ENCODE results near the gene PYGM. TPM values are rescaled to one million over a fixed set of nuclear protein-coding genes. Genes with fewer than 3 reads are reported as not detected.

PYGM gene
- total and polyA plus RNA-seq, 2 donors (not counting 1 experiment from before 2014, with no cell fraction given) = 0.50 to 1.9 TPM

DNA sequence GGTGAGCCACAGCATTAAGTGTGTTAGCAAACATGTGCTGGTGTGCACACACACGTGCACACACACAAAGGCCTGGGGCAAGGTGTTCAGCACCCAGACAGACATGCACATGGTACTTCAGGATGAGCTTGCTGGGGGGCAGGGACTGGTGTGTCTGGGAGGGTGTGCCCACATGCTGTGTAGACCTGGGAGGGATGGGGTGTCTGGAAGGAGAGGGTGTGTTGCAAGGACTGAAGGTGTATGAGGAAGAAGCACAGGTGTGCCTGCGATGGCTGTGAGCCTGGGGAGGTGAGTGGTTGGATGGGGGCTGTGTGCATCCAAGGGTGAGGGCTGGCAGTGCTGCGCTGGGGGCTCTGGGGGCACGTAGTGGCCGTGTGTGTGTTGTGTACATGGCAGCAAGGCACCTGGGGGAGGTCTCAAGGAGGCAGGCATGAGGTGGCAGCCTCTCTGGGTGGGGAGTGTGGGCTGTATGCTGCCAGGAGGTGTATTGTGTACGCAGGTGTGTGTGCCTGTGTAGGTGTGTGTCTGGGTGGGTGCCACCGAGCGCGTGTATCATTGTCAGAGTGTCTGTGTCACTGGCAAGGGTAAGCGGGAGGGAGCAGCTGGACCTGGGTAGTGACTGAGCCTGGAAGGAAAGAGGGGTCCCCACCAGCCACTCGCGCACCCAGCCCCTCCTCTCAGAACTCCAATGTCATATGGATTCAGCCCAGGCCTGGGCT, 39.0 kb downstream of the PYGM start:
- Histone ChIP-seq H3K27me3 (ENCODE audit: control insufficient read depth, insufficient read depth, low read length) (peaks cover 13% of the 10 kb centered on the region), H3K79me2 (ENCODE audit: control insufficient read depth, insufficient read depth, low read length) (no peaks in the 10 kb centered on the region), H3K27ac (ENCODE audit: insufficient read depth, low read length) (no peak overlapping the region), H3K9me3 (ENCODE audit: control insufficient read depth, insufficient read depth, low read depth, low read length) (no peaks in the 10 kb centered on the region), H4K20me1 (ENCODE audit: control insufficient read depth, extremely low read depth, insufficient read depth, low read length) (no peaks in the 10 kb centered on the region), H2AFZ (ENCODE audit: low read length) (no peak overlapping the region), H3K9ac (ENCODE audit: insufficient read depth, low read length) (no peak overlapping the region), H3K4me3 (replicated peaks in 1 of 4; ENCODE audit: control extremely low read depth in 1 of 4, insufficient read depth in 1 of 4, low read depth in 3 of 4, low read length in 4 of 4) (no peak overlapping the region), H3K4me1 (ENCODE audit: control insufficient read depth, extremely low read depth, insufficient read depth, low read length) (no peaks in the 10 kb centered on the region), H3K4me2 (ENCODE audit: extremely low read depth, insufficient read depth, low read length) (no peak overlapping the region), H3K36me3 (ENCODE audit: control insufficient read depth, insufficient read depth, low read length) (no peaks in the 10 kb centered on the region)
- no peak for DNase-seq (ENCODE audit: low read depth in 2 of 2)
- TF ChIP-seq EZH2 (IDR thresholded peaks at IDR 0.05; ENCODE audit: low read length, missing control alignments) = no peak
- TF ChIP-seq, protein P1, sequence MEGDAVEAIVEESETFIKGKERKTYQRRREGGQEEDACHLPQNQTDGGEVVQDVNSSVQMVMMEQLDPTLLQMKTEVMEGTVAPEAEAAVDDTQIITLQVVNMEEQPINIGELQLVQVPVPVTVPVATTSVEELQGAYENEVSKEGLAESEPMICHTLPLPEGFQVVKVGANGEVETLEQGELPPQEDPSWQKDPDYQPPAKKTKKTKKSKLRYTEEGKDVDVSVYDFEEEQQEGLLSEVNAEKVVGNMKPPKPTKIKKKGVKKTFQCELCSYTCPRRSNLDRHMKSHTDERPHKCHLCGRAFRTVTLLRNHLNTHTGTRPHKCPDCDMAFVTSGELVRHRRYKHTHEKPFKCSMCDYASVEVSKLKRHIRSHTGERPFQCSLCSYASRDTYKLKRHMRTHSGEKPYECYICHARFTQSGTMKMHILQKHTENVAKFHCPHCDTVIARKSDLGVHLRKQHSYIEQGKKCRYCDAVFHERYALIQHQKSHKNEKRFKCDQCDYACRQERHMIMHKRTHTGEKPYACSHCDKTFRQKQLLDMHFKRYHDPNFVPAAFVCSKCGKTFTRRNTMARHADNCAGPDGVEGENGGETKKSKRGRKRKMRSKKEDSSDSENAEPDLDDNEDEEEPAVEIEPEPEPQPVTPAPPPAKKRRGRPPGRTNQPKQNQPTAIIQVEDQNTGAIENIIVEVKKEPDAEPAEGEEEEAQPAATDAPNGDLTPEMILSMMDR (conservative IDR thresholded peaks at IDR 0.05 in 1 of 2, IDR thresholded peaks at IDR 0.05 in 1 of 2; ENCODE audit: low read depth in 1 of 2, low read length in 2 of 2) = no peak

GRCh38 chr11:64720167-64720566, 39.6 kb downstream of the PYGM start:
- Histone ChIP-seq H3K9me3 (ENCODE audit: control insufficient read depth, insufficient read depth, low read depth, low read length) (no peaks in the 10 kb centered on the region), H3K4me1 (ENCODE audit: control insufficient read depth, extremely low read depth, insufficient read depth, low read length) (no peaks in the 10 kb centered on the region), H3K27me3 (ENCODE audit: control insufficient read depth, insufficient read depth, low read length) (peaks cover 19% of the 10 kb centered on the region), H3K79me2 (ENCODE audit: control insufficient read depth, insufficient read depth, low read length) (no peaks in the 10 kb centered on the region), H2AFZ (ENCODE audit: low read length) (no peak overlapping the region), H3K4me2 (ENCODE audit: extremely low read depth, insufficient read depth, low read length) (no peak overlapping the region), H3K4me3 (replicated peaks in 1 of 4; ENCODE audit: control extremely low read depth in 1 of 4, insufficient read depth in 1 of 4, low read depth in 3 of 4, low read length in 4 of 4) (no peak overlapping the region), H3K27ac (ENCODE audit: insufficient read depth, low read length) (no peak overlapping the region), H3K36me3 (ENCODE audit: control insufficient read depth, insufficient read depth, low read length) (no peaks in the 10 kb centered on the region), H3K9ac (ENCODE audit: insufficient read depth, low read length) (no peak overlapping the region), H4K20me1 (ENCODE audit: control insufficient read depth, extremely low read depth, insufficient read depth, low read length) (no peaks in the 10 kb centered on the region)
- TF ChIP-seq, protein P1 (conservative IDR thresholded peaks at IDR 0.05 in 1 of 2, IDR thresholded peaks at IDR 0.05 in 1 of 2; ENCODE audit: low read depth in 1 of 2, low read length in 2 of 2) = no peak
- no peak for TF ChIP-seq EZH2 (IDR thresholded peaks at IDR 0.05; ENCODE audit: low read length, missing control alignments)
- no peak for DNase-seq (ENCODE audit: low read depth in 2 of 2)

DNA sequence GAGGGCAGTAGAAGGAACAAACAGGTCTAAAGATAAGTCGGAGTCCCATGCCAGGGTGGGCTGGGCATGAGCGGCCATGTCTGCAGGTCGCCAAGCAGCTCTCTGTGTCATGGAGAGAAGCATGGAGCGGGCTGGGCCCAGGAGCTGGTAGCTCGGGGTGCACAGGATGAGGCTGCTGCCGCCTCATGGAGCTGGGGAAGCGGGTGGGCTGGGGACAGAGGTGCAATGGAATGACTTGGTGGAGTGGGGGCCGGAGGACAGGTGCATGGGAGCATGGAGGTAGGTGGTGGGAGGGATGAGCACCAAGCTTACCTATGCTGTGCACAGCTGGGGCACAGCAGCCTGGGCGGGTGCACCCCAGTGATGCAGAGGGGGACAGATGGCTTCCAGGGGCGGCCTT, 40.4 kb downstream of the PYGM start:
- Histone ChIP-seq H3K9me3 (ENCODE audit: control insufficient read depth, insufficient read depth, low read depth, low read length) (no peaks in the 10 kb centered on the region), H3K4me1 (ENCODE audit: control insufficient read depth, extremely low read depth, insufficient read depth, low read length) (no peaks in the 10 kb centered on the region), H3K79me2 (ENCODE audit: control insufficient read depth, insufficient read depth, low read length) (no peaks in the 10 kb centered on the region), H3K27ac (ENCODE audit: insufficient read depth, low read length) (no peak overlapping the region), H3K27me3 (ENCODE audit: control insufficient read depth, insufficient read depth, low read length) (peaks cover 27% of the 10 kb centered on the region), H3K36me3 (ENCODE audit: control insufficient read depth, insufficient read depth, low read length) (no peaks in the 10 kb centered on the region), H3K4me2 (ENCODE audit: extremely low read depth, insufficient read depth, low read length) (no peak overlapping the region), H3K4me3 (replicated peaks in 1 of 4; ENCODE audit: control extremely low read depth in 1 of 4, insufficient read depth in 1 of 4, low read depth in 3 of 4, low read length in 4 of 4) (no peak overlapping the region), H3K9ac (ENCODE audit: insufficient read depth, low read length) (no peak overlapping the region), H4K20me1 (ENCODE audit: control insufficient read depth, extremely low read depth, insufficient read depth, low read length) (no peaks in the 10 kb centered on the region), H2AFZ (ENCODE audit: low read length) (no peak overlapping the region)
- TF ChIP-seq EZH2 (IDR thresholded peaks at IDR 0.05; ENCODE audit: low read length, missing control alignments) = no peak
- TF ChIP-seq, protein P1 (conservative IDR thresholded peaks at IDR 0.05 in 1 of 2, IDR thresholded peaks at IDR 0.05 in 1 of 2; ENCODE audit: low read depth in 1 of 2, low read length in 2 of 2) = no peak
- DNase-seq (ENCODE audit: low read depth in 2 of 2) = no peak

Measured in fibroblast of lung (primary cell).